Lower leg skin (tissue), 4 donors: ENCODE results near the gene CLSTN2. TPM values are rescaled to one million over a fixed set of nuclear protein-coding genes. Genes with fewer than 3 reads are reported as not detected.

Experiments
- DNase-seq, 2 donors: peaks; one replicate each; pipeline ENCODE4 v3.0.0-alpha.2; 2019; ENCODE audit warnings: low spot score in 2 of 2
- H3K4me3 ChIP-seq: fragments of 200-600 bp; sonication (generic); 2 replicates; pipeline ENCODE4 v1.5.1; 2017; ENCODE audit warnings: mild to moderate bottlenecking, low read depth; ENCODE audit not compliant: poor library complexity, severe bottlenecking
- POLR2A ChIP-seq, 2 donors: fragments of 450-650 bp; IDR thresholded peaks; one replicate each; pipeline ENCODE4 v1.6.1; 2016 to 2017; ENCODE audit warnings: antibody characterized with exemption in 2 of 2, mild to moderate bottlenecking in 1 of 2, moderate library complexity in 1 of 2
- WGBS, 2 donors: methylation state at CpG; one replicate each; pipeline ENCODE4 v1.1.5; 2018; 5-methylcytosine and 5-hydroxymethylcytosine counted together
- intact Hi-C: fragments of 100-400 bp; cut with DNase I; formaldehyde crosslinking; loops from one replicate; pipeline ENCODE4 v1.15.0; 2023; ENCODE audit warnings: low total_unique reads
- total RNA-seq, 4 donors: library from RNA; depleted of rRNA; stranded (reverse); fragments of >200 nt; gene quantifications; one replicate each; pipeline ENCODE4 v1.1.0, GENCODE V29; 2016
- TF ChIP-seq, protein P1 (sequence below), 3 donors: fragments of 450-650 bp; IDR thresholded peaks; one replicate each; pipeline ENCODE4 v1.5.1; 2016; ENCODE audit warnings: antibody characterized with exemption in 3 of 3, mild to moderate bottlenecking in 3 of 3, moderate library complexity in 2 of 3

CLSTN2 gene
- total RNA-seq, 4 donors from 2014 or later: 3.1 to 7.9 (median 4.7) TPM

DNA sequence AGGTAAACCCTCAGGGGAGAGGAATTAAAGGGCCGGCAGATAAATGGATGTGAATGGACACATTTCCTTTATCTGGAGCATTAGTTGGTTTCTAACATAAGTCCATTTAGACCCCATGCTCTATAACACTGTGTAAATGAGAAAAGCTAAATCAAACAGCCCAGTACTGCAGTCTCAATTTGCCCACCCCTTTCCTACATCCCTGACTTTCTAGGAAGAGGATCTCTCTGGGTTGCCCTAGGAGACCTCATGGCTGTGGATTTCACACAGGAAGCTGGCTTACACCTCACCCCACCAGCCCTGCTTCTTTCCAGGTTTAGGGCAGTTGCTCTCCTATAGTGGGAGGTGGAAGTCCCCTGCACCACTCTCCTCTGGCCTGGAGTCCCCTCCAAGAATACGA, 126.2 kb downstream of the CLSTN2 start:
- no peak for DNase-seq
- TF ChIP-seq, protein P1, sequence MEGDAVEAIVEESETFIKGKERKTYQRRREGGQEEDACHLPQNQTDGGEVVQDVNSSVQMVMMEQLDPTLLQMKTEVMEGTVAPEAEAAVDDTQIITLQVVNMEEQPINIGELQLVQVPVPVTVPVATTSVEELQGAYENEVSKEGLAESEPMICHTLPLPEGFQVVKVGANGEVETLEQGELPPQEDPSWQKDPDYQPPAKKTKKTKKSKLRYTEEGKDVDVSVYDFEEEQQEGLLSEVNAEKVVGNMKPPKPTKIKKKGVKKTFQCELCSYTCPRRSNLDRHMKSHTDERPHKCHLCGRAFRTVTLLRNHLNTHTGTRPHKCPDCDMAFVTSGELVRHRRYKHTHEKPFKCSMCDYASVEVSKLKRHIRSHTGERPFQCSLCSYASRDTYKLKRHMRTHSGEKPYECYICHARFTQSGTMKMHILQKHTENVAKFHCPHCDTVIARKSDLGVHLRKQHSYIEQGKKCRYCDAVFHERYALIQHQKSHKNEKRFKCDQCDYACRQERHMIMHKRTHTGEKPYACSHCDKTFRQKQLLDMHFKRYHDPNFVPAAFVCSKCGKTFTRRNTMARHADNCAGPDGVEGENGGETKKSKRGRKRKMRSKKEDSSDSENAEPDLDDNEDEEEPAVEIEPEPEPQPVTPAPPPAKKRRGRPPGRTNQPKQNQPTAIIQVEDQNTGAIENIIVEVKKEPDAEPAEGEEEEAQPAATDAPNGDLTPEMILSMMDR (IDR thresholded peaks at IDR 0.05): no peak
- no peak for TF ChIP-seq POLR2A (IDR thresholded peaks at IDR 0.05)
- WGBS, 2 donors: 90 to 94% methylated on average over 2 of the region's 2 CpGs

DNA sequence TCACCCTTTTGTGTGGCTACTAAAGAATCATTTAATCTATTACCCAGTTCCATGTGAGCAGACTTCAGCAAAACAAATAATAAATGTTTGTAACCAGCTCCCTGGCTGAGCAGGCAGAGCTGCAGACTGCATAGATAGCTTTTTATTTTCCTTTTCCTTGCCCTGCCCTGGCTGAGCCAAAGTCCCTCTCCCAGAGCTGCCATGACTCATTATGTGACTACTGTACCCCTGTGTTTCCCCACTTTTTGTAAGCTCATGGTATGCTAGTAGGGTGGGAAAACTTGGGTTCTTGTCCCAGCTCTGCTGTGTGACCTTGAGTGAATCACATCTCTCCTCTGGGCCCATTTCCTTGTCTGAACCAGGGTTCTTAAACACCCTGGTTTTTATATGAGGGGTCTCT, 127.5 kb downstream of the CLSTN2 start:
- TF ChIP-seq POLR2A (IDR thresholded peaks at IDR 0.05): no peak
- TF ChIP-seq, protein P1 (IDR thresholded peaks at IDR 0.05): no peak

More for the DNA sequence above, 126.2 kb downstream of the CLSTN2 start:
- H3K4me3 ChIP-seq: no peak overlapping the region
- intact Hi-C loops: no loop called here

DNA sequence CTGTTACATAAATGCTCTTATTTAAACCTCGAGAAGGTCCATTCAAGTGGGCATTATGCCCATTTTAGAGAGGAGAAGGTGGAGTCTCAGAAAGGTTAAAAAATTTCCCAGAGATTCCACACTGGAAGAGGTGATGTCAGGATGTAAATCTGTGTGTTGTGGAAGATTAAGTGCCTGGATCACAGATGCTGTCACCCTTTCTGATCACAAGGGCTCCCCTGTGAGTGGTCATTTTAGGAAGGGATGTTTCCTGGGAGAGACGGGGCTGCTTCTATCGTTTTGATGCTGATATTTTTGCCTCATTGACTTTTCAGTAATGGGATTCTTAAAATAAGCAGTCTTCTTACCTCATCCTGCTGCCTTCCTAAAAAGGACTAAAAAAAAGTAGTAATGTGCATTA, 132.5 kb downstream of the CLSTN2 start:
- no peak overlapping the region for H3K4me3 ChIP-seq
- TF ChIP-seq, protein P1 (IDR thresholded peaks at IDR 0.05): no peak
- no peak for TF ChIP-seq POLR2A (IDR thresholded peaks at IDR 0.05)
- DNase-seq: no peak
- intact Hi-C loops: no loop called here
- WGBS, 2 donors: 71 to 75% methylated on average over 3 of the region's 3 CpGs

More for the DNA sequence above, 127.5 kb downstream of the CLSTN2 start:
- intact Hi-C loops: no loop called here
- H3K4me3 ChIP-seq: no peak overlapping the region
- DNase-seq: no peak

GRCh38 chr3:140068494-140069017, 133.6 kb downstream of the CLSTN2 start:
- no peak for TF ChIP-seq POLR2A (IDR thresholded peaks at IDR 0.05)
- TF ChIP-seq, protein P1 (IDR thresholded peaks at IDR 0.05): no peak

DNA sequence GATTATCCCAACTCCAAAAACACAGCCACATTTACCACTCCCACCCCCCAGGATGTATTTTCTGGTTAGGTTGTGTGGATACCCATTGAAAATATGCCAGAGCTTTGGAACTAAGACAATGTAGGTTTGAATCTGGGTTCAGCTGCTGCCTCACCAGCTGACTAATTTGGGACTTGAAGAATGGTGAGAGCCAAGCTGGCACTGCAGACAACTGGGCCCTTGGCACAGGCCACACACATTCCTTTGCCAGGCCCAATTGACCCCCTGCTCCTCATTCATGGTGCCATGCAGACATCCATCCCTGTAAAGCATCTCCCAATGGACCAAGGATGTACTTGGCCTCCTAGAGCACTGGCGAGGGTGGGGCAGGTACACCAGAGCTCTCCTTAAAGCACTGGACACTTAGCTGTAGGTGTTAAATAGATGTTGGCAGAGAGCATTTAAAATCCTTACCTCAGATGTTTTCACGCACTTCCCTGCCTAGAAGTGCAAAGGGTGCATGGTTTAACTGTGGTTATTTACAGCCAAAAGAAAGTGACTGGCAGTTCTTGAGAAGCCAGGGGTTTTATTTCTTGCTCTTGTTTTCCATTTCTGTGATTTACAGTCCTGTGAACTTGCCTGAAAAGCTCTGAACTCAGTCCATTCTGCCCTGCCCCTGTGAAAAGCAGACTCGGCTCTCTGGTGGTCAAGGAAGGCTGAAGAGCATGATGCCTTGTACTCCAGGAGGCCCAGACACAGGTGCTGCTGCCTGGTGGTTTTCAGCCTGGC, 138.5 kb downstream of the CLSTN2 start:
- no peak for DNase-seq
- H3K4me3 ChIP-seq: no peak overlapping the region
- TF ChIP-seq POLR2A (IDR thresholded peaks at IDR 0.05): no peak
- TF ChIP-seq, protein P1 (IDR thresholded peaks at IDR 0.05): no peak
- intact Hi-C loops: no loop called here
- 78 to 79% methylated on average over 3 of the region's 3 CpGs for WGBS, 2 donors

More at GRCh38 chr3:140068494-140069017, 133.6 kb downstream of the CLSTN2 start:
- H3K4me3 ChIP-seq: no peak overlapping the region
- intact Hi-C loops: no loop called here
- no peak for DNase-seq
